Right kidney (tissue), 1 donor: ENCODE results near the gene IQCE.
A peak's percentile ranks its signal among the peaks of the same experiment; 100 is the strongest.

Source experiments
- DNase-seq: peaks from one replicate; pipeline ENCODE4 v3.0.0-alpha.2; 2016

The IQCE gene

GRCh38 chr7:2649139-2649838, 90.5 kb downstream of the IQCE start:
- DNase-seq: no peak

- no peak for DNase-seq
Measured at GRCh38 chr7:2649991-2650390, 91.2 kb downstream of the IQCE start.

GRCh38 chr7:2650451-2650850, 91.7 kb downstream of the IQCE start:
- DNase-seq: no peak

GRCh38 chr7:2651336-2651735, 92.6 kb downstream of the IQCE start:
- no peak for DNase-seq

GRCh38 chr7:2651847-2652735, 93.3 kb downstream of the IQCE start:
- DNase-seq: no peak

- no peak for DNase-seq
Measured at GRCh38 chr7:2652736-2653060, 93.9 kb downstream of the IQCE start.

GRCh38 chr7:2654059-2654458, 95.3 kb downstream of the IQCE start:
- no peak for DNase-seq

- no peak for DNase-seq
Measured at GRCh38 chr7:2655870-2656614, 97.3 kb downstream of the IQCE start.

- no peak for DNase-seq
Measured at GRCh38 chr7:2657208-2657607, 98.4 kb downstream of the IQCE start.

- DNase-seq: no peak
Measured at GRCh38 chr7:2657920-2658671, 99.3 kb downstream of the IQCE start.

GRCh38 chr7:2658941-2659340, 100.2 kb downstream of the IQCE start:
- DNase-seq: no peak

- no peak for DNase-seq
Measured at GRCh38 chr7:2659556-2660358, 101.0 kb downstream of the IQCE start.

- DNase-seq: no peak
Measured at GRCh38 chr7:2660359-2661095, 101.7 kb downstream of the IQCE start.

GRCh38 chr7:2661096-2661449, 102.3 kb downstream of the IQCE start:
- DNase-seq: no peak

GRCh38 chr7:2661602-2662272, 103.0 kb downstream of the IQCE start:
- DNase-seq: no peak

- DNase-seq: peak; percentile 24
Measured at GRCh38 chr7:2662273-2663120, 103.7 kb downstream of the IQCE start.

GRCh38 chr7:2663121-2663886, 104.5 kb downstream of the IQCE start:
- DNase-seq: peak; percentile 57

GRCh38 chr7:2663960-2664359, 105.2 kb downstream of the IQCE start:
- no peak for DNase-seq
